OCI-LY3 (cell line): ENCODE measurements around the gene KRTAP9-1.
"Not testable (repeated sequence)": the region's sequence is repeated elsewhere in the genome, so short reads cannot be mapped to it uniquely, and the experiment has no call there.

Source experiments
- H2AFZ ChIP-seq: fragments of 200-600, 300-600 bp; shearing (Covaris generic); 2 replicates; pipeline ENCODE4 v1.6.0; 2014; ENCODE audit warnings: antibody characterized with exemption, low read depth, low read length
- H3K27ac ChIP-seq: fragments of 200-600, 300-600 bp; sonication (generic); 2 replicates; pipeline ENCODE4 v1.5.1; 2014; ENCODE audit warnings: mild to moderate bottlenecking, low read length, moderate library complexity, mixed read lengths
- H3K27me3 ChIP-seq: fragments of 200-600, 300-600 bp; sonication (generic); 2 replicates; pipeline ENCODE4 v1.6.1; 2014; ENCODE audit warnings: low read depth, low read length, mixed read lengths
- H3K36me3 ChIP-seq: fragments of 200-600, 300-600 bp; sonication (generic); replicated peaks from 2 replicates; pipeline ENCODE3; 2014; ENCODE audit warnings: low read depth, low read length, mixed read lengths
- H3K4me1 ChIP-seq: fragments of 300-600, 200-600 bp; sonication (generic); 2 replicates; pipeline ENCODE4 v1.6.1; 2014; ENCODE audit warnings: low read length, mixed read lengths
- H3K4me2 ChIP-seq: fragments of 200-600, 300-600 bp; sonication (generic); 2 replicates; pipeline ENCODE4 v1.6.1; 2014; ENCODE audit warnings: low read length, mixed read lengths
- H3K4me3 ChIP-seq: fragments of 300-600, 200-600 bp; sonication (generic); 2 replicates; pipeline ENCODE4 v1.5.1; 2014; ENCODE audit warnings: antibody characterized with exemption, mild to moderate bottlenecking, low read length, moderate library complexity
- H3K79me2 ChIP-seq: fragments of 300-600, 200-600 bp; shearing (Covaris generic); 2 replicates; pipeline ENCODE4 v1.6.1; 2014; ENCODE audit warnings: mild to moderate bottlenecking, low read length, mixed read lengths
- H3K9ac ChIP-seq: fragments of 300-600, 200-600 bp; shearing (Covaris generic); 2 replicates; pipeline ENCODE4 v1.6.0; 2014; ENCODE audit warnings: mild to moderate bottlenecking, low read length, moderate library complexity
- H3K9me3 ChIP-seq: fragments of 200-600, 300-600 bp; shearing (Covaris generic); 2 replicates; pipeline ENCODE4 v1.6.1; 2014; ENCODE audit warnings: low read length, mixed read lengths; ENCODE audit not compliant: insufficient read depth
- H4K20me1 ChIP-seq: fragments of 200-600, 300-600 bp; sonication (generic); 2 replicates; pipeline ENCODE4 v1.6.1; 2016; ENCODE audit warnings: low read length, mixed read lengths; ENCODE audit not compliant: insufficient read depth
- EZH2phosphoT487 ChIP-seq: fragments of 200-600 bp; shearing (Covaris generic); IDR thresholded peaks from 2 replicates; pipeline ENCODE4 v1.6.1; 2018; ENCODE audit warnings: antibody characterized with exemption, mixed run types, low read depth
- TF ChIP-seq, protein P1 (sequence below): fragments of 200-600, 300-600 bp; sonication (generic); IDR thresholded peaks from 2 replicates; pipeline ENCODE4 v1.5.1; 2014; ENCODE audit warnings: antibody characterized with exemption, low read length, low read depth

KRTAP9-1 gene

DNA sequence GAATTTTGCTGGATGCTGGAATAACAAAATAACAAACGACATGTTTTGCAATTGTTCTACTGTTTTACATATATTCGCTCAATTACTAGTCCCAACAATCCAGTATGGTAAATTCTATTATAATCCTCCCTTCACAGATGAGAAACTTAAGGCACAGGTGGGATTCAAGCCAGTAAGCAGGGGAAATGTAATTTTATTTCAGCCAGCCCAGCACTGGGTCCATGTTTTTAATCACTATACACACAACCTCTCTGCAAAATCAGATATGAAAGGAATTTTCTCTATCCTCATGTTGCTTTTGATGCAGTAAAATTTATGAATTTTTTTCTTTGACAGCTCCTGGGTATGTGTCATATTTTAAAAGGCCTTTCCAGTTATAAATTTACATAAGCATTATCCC is 44.4 kb upstream of the KRTAP9-1 start:
- TF ChIP-seq, protein P1, sequence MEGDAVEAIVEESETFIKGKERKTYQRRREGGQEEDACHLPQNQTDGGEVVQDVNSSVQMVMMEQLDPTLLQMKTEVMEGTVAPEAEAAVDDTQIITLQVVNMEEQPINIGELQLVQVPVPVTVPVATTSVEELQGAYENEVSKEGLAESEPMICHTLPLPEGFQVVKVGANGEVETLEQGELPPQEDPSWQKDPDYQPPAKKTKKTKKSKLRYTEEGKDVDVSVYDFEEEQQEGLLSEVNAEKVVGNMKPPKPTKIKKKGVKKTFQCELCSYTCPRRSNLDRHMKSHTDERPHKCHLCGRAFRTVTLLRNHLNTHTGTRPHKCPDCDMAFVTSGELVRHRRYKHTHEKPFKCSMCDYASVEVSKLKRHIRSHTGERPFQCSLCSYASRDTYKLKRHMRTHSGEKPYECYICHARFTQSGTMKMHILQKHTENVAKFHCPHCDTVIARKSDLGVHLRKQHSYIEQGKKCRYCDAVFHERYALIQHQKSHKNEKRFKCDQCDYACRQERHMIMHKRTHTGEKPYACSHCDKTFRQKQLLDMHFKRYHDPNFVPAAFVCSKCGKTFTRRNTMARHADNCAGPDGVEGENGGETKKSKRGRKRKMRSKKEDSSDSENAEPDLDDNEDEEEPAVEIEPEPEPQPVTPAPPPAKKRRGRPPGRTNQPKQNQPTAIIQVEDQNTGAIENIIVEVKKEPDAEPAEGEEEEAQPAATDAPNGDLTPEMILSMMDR = no peak
- no peak for TF ChIP-seq EZH2phosphoT487
- no peak overlapping the region for H2AFZ ChIP-seq
- no peaks in the 10 kb centered on the region for H4K20me1 ChIP-seq
- no peaks in the 10 kb centered on the region for H3K36me3 ChIP-seq
- H3K4me2 ChIP-seq = no peak overlapping the region
- H3K9ac ChIP-seq = no peak overlapping the region
- H3K79me2 ChIP-seq = no peaks in the 10 kb centered on the region
- H3K9me3 ChIP-seq = no peaks in the 10 kb centered on the region
- no peaks in the 10 kb centered on the region for H3K27me3 ChIP-seq
- no peaks in the 10 kb centered on the region for H3K4me1 ChIP-seq
- no peak overlapping the region for H3K27ac ChIP-seq
- H3K4me3 ChIP-seq = no peak overlapping the region

DNA sequence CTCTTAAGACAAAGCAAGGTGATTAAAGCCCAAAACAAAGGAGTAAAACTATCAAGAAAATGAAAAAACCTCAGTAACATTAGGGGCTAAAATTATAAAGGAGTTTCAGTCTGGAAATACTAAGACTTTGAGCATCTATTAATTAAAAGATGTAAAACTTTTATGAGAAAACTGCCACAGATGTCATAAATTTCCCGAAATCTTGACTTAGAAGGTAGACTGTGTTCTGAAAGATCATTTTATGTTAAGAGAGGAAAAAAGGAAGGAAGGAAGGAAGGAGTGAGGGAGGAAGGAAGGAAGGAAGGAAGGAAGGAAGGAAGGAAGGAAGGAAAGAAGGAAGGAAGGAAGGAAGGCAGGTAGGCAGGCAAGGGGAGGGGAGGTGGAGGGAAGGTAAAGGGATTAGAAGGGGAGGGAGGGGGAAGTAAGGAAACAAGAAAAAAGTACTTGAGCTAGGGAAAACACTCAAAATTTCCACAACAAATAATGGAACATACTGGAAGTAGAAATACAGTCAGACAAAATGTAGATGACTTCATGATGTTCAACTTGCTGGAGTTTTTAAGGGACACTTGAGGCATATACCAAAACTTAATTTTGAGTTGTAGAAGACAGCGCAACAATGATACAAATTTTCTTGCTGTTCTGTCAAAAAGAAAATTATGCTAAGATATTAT is 42.0 kb upstream of the KRTAP9-1 start:
- H4K20me1 ChIP-seq = no peaks in the 10 kb centered on the region
- TF ChIP-seq, protein P1 = no peak
- TF ChIP-seq EZH2phosphoT487 = no peak
- peaks cover 8% of the 10 kb centered on the region; the same call in 1 of the 2 replicates for H3K27me3 ChIP-seq
- no peaks in the 10 kb centered on the region for H3K79me2 ChIP-seq
- H3K9me3 ChIP-seq = no peaks in the 10 kb centered on the region
- no peaks in the 10 kb centered on the region for H3K36me3 ChIP-seq
- no peaks in the 10 kb centered on the region for H3K4me1 ChIP-seq
- no peak overlapping the region for H3K4me3 ChIP-seq
- no peak overlapping the region for H3K4me2 ChIP-seq
- no peak overlapping the region for H2AFZ ChIP-seq
- no peak overlapping the region for H3K27ac ChIP-seq
- H3K9ac ChIP-seq = no peak overlapping the region

DNA sequence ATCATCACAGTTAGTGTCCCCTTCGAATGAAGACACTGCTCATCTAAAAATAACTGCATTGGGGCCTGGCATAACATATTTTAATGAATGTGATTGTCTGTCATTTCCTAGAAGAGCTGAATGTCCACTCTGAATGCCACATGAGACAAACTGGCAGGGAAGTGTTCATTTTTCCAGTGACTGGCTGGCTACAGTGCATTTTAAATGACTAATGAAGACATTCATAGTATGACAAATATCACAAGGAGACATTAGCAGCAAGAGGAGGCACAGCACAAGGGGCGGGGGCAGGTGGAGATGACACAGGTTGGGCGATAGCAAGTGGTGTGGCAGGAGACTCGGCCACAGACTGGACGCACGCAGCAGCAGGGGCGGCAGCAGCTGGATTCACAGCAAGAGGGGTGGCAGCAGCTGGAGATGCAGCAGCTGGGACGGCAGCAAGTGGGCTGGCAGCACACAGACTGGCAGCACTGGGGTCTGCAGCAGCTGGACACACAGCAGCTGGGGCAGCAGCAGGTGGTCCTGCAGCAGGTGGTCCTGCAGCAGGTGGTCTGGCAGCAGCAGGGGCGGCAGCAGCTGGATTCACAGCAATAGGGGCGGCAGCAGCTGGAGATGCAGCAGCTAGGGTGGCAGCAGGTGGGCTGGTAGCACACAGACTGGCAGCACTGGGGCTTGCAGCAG is 40.6 kb upstream of the KRTAP9-1 start:
- H2AFZ ChIP-seq, H3K4me2 ChIP-seq, H4K20me1 ChIP-seq, H3K9ac ChIP-seq, H3K4me1 ChIP-seq, H3K27ac ChIP-seq, H3K4me3 ChIP-seq, H3K79me2 ChIP-seq, H3K36me3 ChIP-seq, H3K9me3 ChIP-seq: not testable (repeated sequence)
- H3K27me3 ChIP-seq = peaks cover 18% of the 10 kb centered on the region; the same call in 1 of the 2 replicates

DNA sequence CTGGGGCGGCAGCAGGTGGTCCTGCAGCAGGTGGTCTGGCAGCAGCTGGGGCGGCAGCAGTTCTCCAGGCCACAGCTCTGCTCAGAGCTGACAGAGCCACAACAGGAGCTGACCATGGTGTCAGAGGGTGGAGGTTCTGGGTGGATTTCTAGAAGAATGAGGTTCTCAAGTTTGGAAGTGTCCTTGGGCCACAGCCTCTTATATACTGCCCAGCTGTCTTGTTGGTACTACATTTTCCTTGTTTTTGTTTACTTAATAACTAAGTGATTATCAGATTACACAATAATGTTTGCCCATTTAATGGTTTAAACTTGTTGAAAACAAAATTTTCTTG is 40.1 kb upstream of the KRTAP9-1 start, which contains the start of gene KRTAP4-5:
Gene KRTAP4-5 (minus strand): TSS at position 174 of the 334 bp plus-strand sequence. CDS start 58 bp downstream, at position 116.
- H3K9ac ChIP-seq = no peak within 1 kb of the TSS
- peaks cover 18% of the 10 kb centered on the region; the same call in 1 of the 2 replicates for H3K27me3 ChIP-seq
- H4K20me1 ChIP-seq = no peaks in the 10 kb centered on the region
- H2AFZ ChIP-seq = no peak within 1 kb of the TSS
- H3K4me2 ChIP-seq = no peak within 1 kb of the TSS
- H3K79me2 ChIP-seq = no peaks in the 10 kb centered on the region
- H3K27ac ChIP-seq = no peak within 1 kb of the TSS
- H3K36me3 ChIP-seq = no peaks in the 10 kb centered on the region
- no peaks in the 10 kb centered on the region for H3K9me3 ChIP-seq
- no peaks in the 10 kb centered on the region for H3K4me1 ChIP-seq
- H3K4me3 ChIP-seq = no peak within 1 kb of the TSS
- TF ChIP-seq EZH2phosphoT487 = no peak
- TF ChIP-seq, protein P1 = no peak
